Sigmoid colon (tissue), 7 donors: ENCODE measurements around the gene CLIC6. TPM values are rescaled to one million over a fixed set of nuclear protein-coding genes. Genes with fewer than 3 reads are reported as not detected.

Experiments
- DNase-seq: peaks from one replicate; pipeline ENCODE4 v3.0.0-alpha.2; 2019
- H3K27ac ChIP-seq, 4 donors: fragments of 200-600 bp; sonication (generic); one replicate each; pipeline ENCODE4 v1.5.1; 2016 to 2019; ENCODE audit warnings: mild to moderate bottlenecking in 1 of 4
- H3K27me3 ChIP-seq, 3 donors: fragments of 200-600 bp; sonication (generic); one replicate each; pipeline ENCODE4 v1.5.1; 2019; ENCODE audit warnings: mild to moderate bottlenecking in 1 of 3
- H3K36me3 ChIP-seq, 4 donors: fragments of 200-600 bp; sonication (generic); one replicate each; pipeline ENCODE4 v1.5.1; 2016 to 2019
- H3K4me1 ChIP-seq, 4 donors: fragments of 200-600 bp; sonication (generic); one replicate each; pipeline ENCODE4 v1.5.1; 2017 to 2019
- H3K4me3 ChIP-seq, 4 donors: fragments of 200-600 bp; sonication (generic); one replicate each; pipeline ENCODE4 v1.5.1; 2017 to 2019; ENCODE audit warnings: mild to moderate bottlenecking in 2 of 4, moderate library complexity in 1 of 4
- H3K9me3 ChIP-seq, 4 donors: fragments of 200-600 bp in 3 of 4; sonication (generic) in 3 of 4; one replicate each; pipeline versions ENCODE4 v1.5.1 to v1.6.1; 2013 to 2019
- EP300 ChIP-seq, 4 donors: sonication (generic); formaldehyde crosslinking; IDR thresholded peaks; one replicate each; pipeline ENCODE4 v1.6.1; 2017; ENCODE audit warnings: antibody characterized with exemption in 4 of 4
- POLR2A ChIP-seq, 2 donors: fragments of 450-650 bp; IDR thresholded peaks; one replicate each; pipeline ENCODE4 v1.6.1; 2016; ENCODE audit warnings: antibody characterized with exemption in 2 of 2, mild to moderate bottlenecking in 2 of 2, moderate library complexity in 2 of 2
- POLR2AphosphoS5 ChIP-seq, 4 donors: sonication (generic); formaldehyde crosslinking; IDR thresholded peaks; one replicate each; pipeline ENCODE4 v1.6.1; 2017; ENCODE audit warnings: antibody characterized with exemption in 4 of 4
- WGBS, 2 donors: extraction: QIAGEN DNeasy Blood & Tissue Kit; methylation state at CpG; one replicate each; pipeline ENCODE4 v1.1.7; 2013; 5-methylcytosine and 5-hydroxymethylcytosine counted together
- intact Hi-C: fragments of 100-400 bp; cut with DNase I; formaldehyde crosslinking; loops from one replicate; pipeline ENCODE4 v1.15.1; 2023
- polyA plus RNA-seq, 3 donors: library from polyadenylated mRNA; stranded (reverse); fragments of 200-250 nt; gene quantifications; one replicate each; pipeline ENCODE4 v1.2.3, GENCODE V29; 2013
- total RNA-seq, 4 donors: library from RNA; depleted of rRNA; stranded (reverse); fragments of >200 nt; gene quantifications; one replicate each; pipeline ENCODE4 v1.1.0, GENCODE V29; 2016
- TF ChIP-seq, protein P1 (sequence below), 4 experiments: fragments of 450-650 bp in 3 of 4; fragments of 200-600 bp in 1 of 4; IDR thresholded peaks; one replicate each; pipeline ENCODE4 v1.5.1; 2016 to 2019; ENCODE audit warnings: antibody characterized with exemption in 4 of 4, mild to moderate bottlenecking in 3 of 4, moderate library complexity in 2 of 4
- donor health status: healthy with polysubstance abuse.
- donor health status: Bipolar disorder and iron deficiency.
- donor health status: healthy.

Gene CLIC6
- total and polyA plus RNA-seq, 7 donors, result 0.71 to 6.9 (median 1.6) TPM; not detected in 1

DNA sequence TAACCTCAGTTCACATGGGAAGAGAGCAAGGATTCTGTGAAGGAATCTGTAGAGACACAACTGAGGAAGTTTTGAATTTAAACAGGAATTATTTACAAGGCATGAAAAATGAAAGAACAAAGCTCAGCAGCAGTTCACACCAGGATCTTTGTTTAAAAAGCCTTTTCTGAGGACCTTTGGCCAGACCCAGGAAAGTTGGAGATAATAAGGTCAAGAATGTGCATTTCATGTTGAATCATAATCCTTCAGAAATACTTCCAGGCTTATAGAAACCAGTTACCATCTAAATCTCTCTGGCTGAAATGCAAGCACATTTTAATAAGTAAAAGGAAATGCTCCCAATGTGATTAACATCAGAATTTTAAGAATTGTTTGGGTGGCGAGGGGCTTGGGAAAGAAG, 2.7 kb downstream of the CLIC6 start:
- Histone ChIP-seq H3K27ac (no peak overlapping the region), H3K4me3 (no peak overlapping the region), H3K4me1 (peaks cover 0 to 20% (median 18%) of the 10 kb centered on the region in 4 donors), H3K9me3 (peaks cover 0 to 1% (median 0%) of the 10 kb centered on the region in 4 donors), H3K27me3 (peaks cover 17 to 82% (median 46%) of the 10 kb centered on the region in 3 donors), H3K36me3 (no peaks in the 10 kb centered on the region)
- no peak for TF ChIP-seq EP300 (IDR thresholded peaks at IDR 0.05)
- no peak for TF ChIP-seq POLR2A (IDR thresholded peaks at IDR 0.05)
- TF ChIP-seq POLR2AphosphoS5 (IDR thresholded peaks at IDR 0.05), result no peak
- TF ChIP-seq, protein P1, sequence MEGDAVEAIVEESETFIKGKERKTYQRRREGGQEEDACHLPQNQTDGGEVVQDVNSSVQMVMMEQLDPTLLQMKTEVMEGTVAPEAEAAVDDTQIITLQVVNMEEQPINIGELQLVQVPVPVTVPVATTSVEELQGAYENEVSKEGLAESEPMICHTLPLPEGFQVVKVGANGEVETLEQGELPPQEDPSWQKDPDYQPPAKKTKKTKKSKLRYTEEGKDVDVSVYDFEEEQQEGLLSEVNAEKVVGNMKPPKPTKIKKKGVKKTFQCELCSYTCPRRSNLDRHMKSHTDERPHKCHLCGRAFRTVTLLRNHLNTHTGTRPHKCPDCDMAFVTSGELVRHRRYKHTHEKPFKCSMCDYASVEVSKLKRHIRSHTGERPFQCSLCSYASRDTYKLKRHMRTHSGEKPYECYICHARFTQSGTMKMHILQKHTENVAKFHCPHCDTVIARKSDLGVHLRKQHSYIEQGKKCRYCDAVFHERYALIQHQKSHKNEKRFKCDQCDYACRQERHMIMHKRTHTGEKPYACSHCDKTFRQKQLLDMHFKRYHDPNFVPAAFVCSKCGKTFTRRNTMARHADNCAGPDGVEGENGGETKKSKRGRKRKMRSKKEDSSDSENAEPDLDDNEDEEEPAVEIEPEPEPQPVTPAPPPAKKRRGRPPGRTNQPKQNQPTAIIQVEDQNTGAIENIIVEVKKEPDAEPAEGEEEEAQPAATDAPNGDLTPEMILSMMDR (IDR thresholded peaks at IDR 0.05), result no peak
- DNase-seq, result no peak
- 90 to 94% methylated on average over 1 of the region's 1 CpG for WGBS, 2 donors
- intact Hi-C loops, result no loop called here

DNA sequence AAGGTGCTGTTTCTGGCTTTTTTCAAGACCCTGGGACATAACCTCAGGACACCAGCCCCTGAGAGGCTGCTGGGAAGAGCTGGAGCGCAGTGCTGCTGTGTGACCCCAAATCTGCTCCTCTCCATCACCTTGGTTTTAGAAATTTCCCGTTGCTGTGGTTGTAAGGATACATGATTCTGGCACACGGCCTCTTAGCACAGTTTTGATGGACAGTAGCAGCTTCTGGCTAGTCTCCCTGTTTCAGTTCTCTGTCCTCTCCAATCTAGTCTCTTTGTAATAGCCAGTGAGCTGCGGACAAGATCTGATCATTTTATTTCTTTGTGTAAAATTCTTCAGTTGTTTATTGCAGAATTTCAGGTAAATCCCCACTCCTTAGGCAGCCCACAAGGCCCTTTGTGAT, 3.1 kb downstream of the CLIC6 start:
- Histone ChIP-seq H3K27ac (no peak overlapping the region), H3K4me1 (peaks cover 0 to 20% (median 18%) of the 10 kb centered on the region in 4 donors), H3K9me3 (peaks cover 0 to 1% (median 0%) of the 10 kb centered on the region in 4 donors), H3K4me3 (no peak overlapping the region), H3K36me3 (no peaks in the 10 kb centered on the region), H3K27me3 (peaks cover 17 to 83% (median 46%) of the 10 kb centered on the region in 3 donors)
- intact Hi-C loops, result no loop called here
- no peak for DNase-seq
- TF ChIP-seq POLR2A (IDR thresholded peaks at IDR 0.05), result no peak
- TF ChIP-seq, protein P1 (IDR thresholded peaks at IDR 0.05), result no peak
- TF ChIP-seq EP300 (IDR thresholded peaks at IDR 0.05), result no peak
- TF ChIP-seq POLR2AphosphoS5 (IDR thresholded peaks at IDR 0.05), result no peak
- 83 to 87% methylated on average over 4 of the region's 4 CpGs for WGBS, 2 donors

GRCh38 chr21:34673006-34673405, 4.2 kb downstream of the CLIC6 start:
- Histone ChIP-seq H3K4me1 (peaks cover 0 to 20% (median 18%) of the 10 kb centered on the region in 4 donors), H3K36me3 (no peaks in the 10 kb centered on the region), H3K9me3 (peaks cover 0 to 1% (median 0%) of the 10 kb centered on the region in 4 donors), H3K4me3 (no peak overlapping the region), H3K27ac (no peak overlapping the region), H3K27me3 (peaks cover 17 to 82% (median 46%) of the 10 kb centered on the region in 3 donors)
- intact Hi-C loops, result no loop called here
- TF ChIP-seq POLR2AphosphoS5 (IDR thresholded peaks at IDR 0.05) (no peak), EP300 (IDR thresholded peaks at IDR 0.05) (no peak), POLR2A (IDR thresholded peaks at IDR 0.05) (no peak)
- TF ChIP-seq, protein P1 (IDR thresholded peaks at IDR 0.05), result no peak
- DNase-seq, result no peak
- WGBS, 2 donors, result 47 to 67% methylated on average over 3 of the region's 3 CpGs

DNA sequence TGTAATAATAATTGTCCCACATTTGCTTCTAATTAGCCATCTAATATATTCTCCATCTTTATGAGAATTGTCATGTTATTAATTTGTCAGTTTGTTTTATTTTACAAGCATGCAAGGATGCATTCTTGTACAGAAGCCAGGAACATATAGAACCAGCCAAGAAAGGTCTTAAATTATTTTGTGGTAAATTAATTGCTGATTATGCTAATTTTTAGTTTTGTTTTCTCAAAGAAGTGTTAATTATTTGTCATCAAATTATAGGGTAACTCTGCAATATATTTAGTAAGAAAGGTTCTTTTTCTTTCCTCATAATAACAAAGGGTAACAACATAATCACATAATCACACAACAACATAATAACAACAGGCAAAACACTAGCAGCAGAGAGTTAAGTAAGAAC, 5.7 kb downstream of the CLIC6 start:
- intact Hi-C loops, result no loop called here
- no peak for DNase-seq
- peaks cover 14 to 67% (median 35%) of the 10 kb centered on the region in 3 donors for H3K27me3 ChIP-seq
- no peak for TF ChIP-seq EP300 (IDR thresholded peaks at IDR 0.05)
- no peak for TF ChIP-seq POLR2A (IDR thresholded peaks at IDR 0.05)
- TF ChIP-seq POLR2AphosphoS5 (IDR thresholded peaks at IDR 0.05), result no peak
- TF ChIP-seq, protein P1 (IDR thresholded peaks at IDR 0.05), result no peak
- H3K4me1 ChIP-seq, result peaks cover 0 to 14% (median 14%) of the 10 kb centered on the region in 4 donors
- no peak overlapping the region for H3K4me3 ChIP-seq
- H3K9me3 ChIP-seq, result peaks cover 0 to 1% (median 0%) of the 10 kb centered on the region in 4 donors
- H3K36me3 ChIP-seq, result no peaks in the 10 kb centered on the region
- H3K27ac ChIP-seq, result no peak overlapping the region

- no peak overlapping the region for H3K4me3 ChIP-seq
- H3K36me3 ChIP-seq, result no peaks in the 10 kb centered on the region
- no peak for DNase-seq
- 85 to 87% methylated on average over 5 of the region's 5 CpGs for WGBS, 2 donors
- peaks cover under 1 to 59% (median 21%) of the 10 kb centered on the region in 3 donors for H3K27me3 ChIP-seq
- TF ChIP-seq EP300 (IDR thresholded peaks at IDR 0.05) (no peak), POLR2AphosphoS5 (IDR thresholded peaks at IDR 0.05) (no peak), POLR2A (IDR thresholded peaks at IDR 0.05) (no peak)
- TF ChIP-seq, protein P1 (IDR thresholded peaks at IDR 0.05), result no peak
- intact Hi-C loops, result no loop called here
- no peaks in the 10 kb centered on the region for H3K4me1 ChIP-seq
- H3K27ac ChIP-seq, result no peak overlapping the region
- peaks cover 0 to 2% (median 0%) of the 10 kb centered on the region in 4 donors for H3K9me3 ChIP-seq
Observed at GRCh38 chr21:34675871-34676270, 7.1 kb downstream of the CLIC6 start.
